ENCODE data around the gene HS6ST3. TPM values are rescaled to one million over a fixed set of nuclear protein-coding genes. Genes with fewer than 3 reads are reported as not detected.

HS6ST3 gene
- total RNA-seq, 1 donor from 2014 or later: 0.12 TPM

DNA sequence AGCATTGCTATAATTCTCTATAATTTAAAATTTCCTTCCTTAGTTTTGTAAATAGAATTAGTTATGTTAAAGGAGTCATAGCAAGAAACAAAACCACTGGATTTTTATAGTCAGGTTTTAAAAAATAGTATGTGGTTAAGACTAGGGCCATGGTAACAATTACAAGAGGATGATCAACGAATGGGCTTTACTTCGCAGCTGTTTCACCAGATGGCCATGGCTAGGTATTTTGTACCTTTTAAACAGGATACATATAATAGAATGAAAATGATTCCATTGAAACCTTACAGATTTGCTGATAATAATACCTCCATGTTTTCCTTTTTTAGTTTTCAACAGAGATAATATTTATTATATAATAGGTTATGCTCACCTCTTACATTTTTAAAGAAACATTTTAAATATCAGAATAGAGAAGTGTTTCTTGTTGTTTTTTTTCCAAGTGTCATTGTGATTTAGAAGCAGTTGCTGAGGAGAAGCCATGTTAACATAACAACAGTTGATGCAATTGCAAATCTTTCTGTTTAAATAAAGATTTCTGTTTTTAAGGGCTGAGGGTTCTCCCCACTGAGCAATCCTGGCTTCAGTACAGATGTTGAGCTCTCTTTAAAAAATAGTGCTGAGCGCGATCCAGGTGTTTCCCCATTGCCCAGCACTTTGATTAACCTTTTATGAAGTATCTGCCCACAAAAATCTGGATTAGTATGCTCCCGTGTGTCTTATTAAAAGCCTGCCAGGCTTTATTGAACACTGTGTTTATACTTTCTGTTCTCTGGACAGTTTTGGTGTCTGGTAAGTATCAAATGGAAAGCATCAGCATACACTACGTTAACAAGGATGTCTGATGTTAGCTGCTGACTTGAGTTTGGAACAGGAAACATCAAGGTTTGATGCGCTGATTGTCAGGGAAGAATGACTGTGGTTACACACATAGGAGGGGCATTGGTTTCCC lies 205.3 kb downstream of the HS6ST3 start:
- no peak for DNase-seq (ENCODE audit: extremely low read depth, low read depth, low spot score)

DNA sequence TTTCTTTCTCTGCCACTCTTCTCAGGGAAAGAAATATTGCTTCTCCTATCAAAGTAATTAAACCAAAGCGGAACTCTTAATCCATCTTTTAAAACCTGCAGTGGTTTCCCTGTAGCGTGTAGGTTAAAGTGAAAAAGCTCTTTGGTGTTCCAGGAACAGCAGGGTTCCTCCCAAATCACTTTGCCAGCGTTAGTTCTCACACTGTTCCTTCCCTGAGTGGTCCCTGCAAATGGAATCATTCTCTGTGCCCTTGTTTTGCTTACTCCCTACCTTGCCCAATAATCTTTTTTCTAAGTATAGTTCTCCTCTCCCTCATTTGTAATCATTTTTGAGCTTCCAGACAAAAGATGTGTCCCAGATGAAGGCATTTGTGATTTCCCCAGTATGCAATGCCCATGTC lies 207.5 kb downstream of the HS6ST3 start:
- DNase-seq (ENCODE audit: extremely low read depth, low read depth, low spot score): no peak

DNA sequence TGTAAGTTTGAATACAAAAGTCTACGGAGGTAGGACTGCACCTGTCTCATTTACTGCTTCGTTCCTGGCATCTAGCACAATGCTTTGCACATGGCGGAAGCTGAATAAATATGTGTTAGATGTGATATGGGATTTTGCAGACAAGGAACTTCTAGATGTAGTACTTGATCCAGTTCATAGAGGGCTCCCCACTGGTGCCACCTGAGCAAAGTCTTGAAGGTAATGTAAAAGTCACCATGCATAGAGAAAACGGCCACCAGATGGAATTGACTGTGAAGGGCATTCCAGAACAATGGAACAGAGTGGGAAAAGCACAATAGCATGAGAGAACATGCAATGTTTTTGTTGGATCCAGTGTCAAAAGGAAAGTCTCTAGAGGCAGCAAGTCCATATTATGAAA lies 209.3 kb downstream of the HS6ST3 start:
- no peak for DNase-seq (ENCODE audit: extremely low read depth, low read depth, low spot score)

DNA sequence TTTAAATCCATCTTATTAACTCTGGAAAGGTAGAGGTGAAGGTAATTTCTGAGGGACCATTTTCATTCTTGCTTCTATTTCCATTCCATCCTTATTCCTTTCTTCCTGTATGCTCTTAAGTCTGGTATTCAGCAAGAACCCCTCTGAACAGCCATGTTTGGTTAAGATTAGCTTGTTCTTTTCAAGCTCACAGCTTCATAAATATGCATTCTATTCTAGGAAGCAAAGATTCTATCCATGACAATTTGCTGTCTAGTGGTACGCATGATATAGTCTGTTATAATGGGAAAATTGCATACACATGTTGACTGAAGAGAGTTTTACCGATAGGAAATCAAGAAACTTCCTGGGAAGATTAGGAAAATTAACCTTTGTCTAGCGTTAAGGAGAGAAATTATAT lies 218.7 kb downstream of the HS6ST3 start:
- DNase-seq (ENCODE audit: extremely low read depth, low read depth, low spot score): no peak

DNA sequence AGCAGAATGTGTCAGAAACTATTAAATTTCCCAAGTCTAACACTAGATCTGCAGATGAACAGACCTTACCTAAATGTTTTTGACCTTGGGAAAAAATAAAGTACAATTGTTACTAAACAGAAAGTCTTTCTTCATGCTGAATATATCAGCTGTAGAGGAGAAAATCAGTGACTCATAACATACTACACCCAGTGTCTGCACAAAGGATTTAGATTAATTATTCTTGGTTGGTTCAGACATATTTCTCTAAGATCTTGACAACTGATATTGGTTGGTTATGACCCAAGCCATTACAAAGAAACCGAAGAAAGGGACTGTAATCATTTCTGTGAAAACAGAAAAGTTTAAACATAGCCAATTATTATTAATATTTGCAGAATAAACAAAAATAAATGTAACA lies 225.1 kb downstream of the HS6ST3 start:
- DNase-seq (ENCODE audit: extremely low read depth, low read depth, low spot score): no peak

DNA sequence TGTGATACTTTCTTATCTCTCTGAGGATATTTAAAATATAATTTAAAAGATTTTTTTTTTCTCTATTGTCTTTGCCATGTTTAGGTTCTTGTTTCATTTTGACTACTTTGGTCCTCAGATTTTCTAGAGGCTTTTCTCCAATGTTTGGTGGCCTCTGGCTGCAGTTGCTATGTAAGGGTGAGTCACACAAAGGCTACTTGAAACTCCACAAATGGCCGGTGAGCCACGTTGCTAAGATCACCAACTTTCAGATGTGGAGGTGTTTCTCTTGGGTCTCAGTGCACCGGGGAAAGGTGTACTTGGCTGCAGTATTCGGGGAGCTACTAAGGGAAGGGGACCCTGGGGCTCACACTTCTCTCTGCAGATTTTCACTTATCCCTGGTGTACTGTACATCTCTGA lies 248.1 kb downstream of the HS6ST3 start:
- DNase-seq (ENCODE audit: extremely low read depth, low read depth, low spot score): no peak

DNA sequence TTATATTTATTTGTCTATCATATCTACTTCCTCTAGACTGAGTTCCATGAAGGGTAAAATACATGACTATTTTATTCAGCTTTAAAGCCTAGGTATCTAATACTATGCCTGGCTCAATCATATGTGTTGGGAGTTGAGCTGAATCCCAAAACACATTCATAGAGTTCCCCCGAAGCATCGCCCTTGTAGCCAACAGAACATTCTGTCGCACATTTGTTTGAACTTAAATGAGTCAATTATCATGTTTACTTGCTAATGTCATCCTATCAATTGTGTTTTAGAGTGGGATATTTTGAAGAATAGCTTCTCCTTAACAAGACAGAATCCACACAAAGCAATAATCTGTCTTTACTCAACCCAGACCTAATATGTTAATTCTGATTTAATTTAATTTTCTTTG lies 252.4 kb downstream of the HS6ST3 start:
- no peak for DNase-seq (ENCODE audit: extremely low read depth, low read depth, low spot score)

DNA sequence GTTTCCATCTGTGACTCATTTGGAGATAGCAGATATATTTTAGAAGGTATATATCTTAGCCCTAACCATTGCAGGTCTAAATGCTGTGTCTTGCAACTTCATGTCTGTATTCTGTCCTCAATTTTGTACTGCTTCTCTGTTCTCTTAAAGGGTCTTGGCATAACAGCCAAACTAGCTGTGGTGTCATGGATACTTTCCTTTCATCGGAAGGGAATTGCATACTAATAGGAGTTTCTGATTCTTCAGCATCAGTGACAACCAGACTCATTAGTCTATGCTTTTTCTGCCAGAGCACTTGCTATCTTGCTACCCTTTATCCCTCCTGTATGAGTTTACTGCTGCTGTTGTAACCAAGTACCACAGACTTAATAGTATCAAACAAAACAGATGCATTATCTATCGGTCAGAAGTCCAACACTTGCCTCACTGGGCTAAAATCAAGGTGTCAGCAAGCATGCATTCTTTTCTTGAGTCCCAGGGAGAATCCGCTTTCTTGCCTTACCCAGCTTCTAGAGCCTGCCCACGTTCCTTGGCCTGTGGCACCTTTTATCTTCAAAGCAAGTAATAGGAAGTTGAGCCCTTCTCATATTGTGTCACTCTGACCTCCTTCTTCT lies 253.1 kb downstream of the HS6ST3 start:
- no peak for DNase-seq (ENCODE audit: extremely low read depth, low read depth, low spot score)

DNA sequence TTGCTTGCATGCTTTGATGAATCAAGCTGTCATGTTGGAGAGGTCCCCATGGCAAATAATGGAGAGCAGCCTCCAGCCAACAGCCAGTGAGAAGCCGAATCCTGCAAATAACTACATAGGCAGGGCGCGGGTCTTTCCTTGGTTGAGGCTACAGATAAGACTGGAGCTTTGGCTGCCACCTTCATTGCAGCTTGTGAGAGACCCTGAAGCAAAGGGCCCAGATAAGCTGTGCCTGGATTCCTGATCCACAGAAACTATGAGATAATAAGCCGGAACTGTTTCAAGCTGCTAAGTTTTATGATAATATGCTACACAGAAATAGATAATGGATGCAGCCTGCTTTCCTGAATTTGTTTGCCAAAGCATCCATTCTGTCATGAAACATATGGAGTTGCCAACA lies 257.0 kb downstream of the HS6ST3 start:
- no peak for DNase-seq (ENCODE audit: extremely low read depth, low read depth, low spot score)

DNA sequence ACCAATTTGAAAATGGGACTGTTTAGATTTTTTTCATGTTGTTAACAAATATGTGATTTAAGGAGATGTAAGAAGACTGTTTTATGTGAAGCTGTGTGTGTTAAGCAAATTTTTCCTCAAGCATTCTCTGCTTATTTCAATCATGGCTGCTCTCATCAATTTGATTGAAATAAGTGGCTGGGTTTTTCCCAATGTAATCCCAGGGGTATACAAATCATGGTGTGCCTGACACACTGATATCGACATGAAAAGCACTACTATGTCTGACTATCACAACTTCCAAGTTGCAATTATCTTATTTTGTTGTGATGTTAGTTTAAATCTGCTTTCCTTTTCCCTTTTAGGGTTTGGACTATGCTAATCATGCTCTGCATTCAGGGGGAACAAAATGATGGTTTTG lies 283.7 kb downstream of the HS6ST3 start:
- no peak for DNase-seq (ENCODE audit: extremely low read depth, low read depth, low spot score)

DNA sequence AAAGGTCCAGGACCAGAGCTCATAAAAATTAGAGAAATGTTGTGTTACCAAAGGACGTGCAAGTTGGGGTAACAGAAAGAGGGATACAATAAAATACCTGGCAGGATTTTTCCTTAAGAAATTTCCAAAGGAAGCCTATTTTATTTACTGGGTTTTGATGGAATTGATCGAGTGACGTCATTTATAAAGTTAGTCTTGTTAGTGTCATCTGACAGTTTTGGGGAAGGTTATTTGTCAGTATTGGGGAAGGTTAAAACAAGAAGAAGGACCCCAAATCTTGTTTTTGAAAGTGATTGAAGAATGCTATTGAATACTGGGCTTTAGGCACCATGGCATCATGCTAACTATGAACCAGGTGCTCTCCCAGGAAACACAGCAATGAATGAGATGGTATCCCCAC lies 287.9 kb downstream of the HS6ST3 start:
- no peak for DNase-seq (ENCODE audit: extremely low read depth, low read depth, low spot score)

DNA sequence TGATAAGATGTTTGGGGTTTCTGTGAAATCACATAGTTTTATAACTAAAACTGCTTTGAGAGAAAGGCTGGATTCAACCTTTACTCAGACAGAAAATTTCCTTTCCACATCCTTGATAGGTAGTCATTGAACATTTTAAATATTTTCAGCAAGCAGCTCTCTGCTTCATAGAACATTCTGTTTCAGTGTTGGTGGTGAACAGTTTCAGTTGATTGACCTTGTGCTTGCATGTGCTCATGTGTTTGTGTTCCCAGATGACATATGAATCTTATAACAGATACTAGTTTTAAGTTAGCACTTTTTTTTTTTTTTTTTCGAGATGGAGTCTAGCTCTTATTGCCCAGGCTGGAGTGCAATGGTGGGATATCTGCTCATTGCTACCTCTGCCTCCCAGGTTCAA lies 290.1 kb downstream of the HS6ST3 start:
- DNase-seq (ENCODE audit: extremely low read depth, low read depth, low spot score): no peak

DNA sequence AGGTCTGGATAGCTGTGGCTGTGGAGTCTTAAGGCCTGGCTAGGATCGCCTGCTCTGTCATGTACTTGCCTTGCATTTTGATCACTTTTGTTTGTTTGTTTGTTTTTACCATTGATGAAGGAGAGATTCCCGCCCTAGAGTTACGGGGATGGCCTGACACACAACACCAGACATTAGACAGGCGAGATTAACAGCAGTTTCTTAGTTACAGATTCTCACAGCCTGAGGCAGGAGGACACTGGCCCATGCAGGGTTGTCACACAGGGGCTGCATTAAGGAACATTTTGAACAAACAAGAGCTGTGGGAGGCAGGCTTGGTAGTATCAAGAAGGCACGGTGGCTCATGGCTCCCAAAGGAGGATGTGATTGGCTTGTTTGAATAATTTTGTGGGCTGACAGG lies 291.8 kb downstream of the HS6ST3 start:
- no peak for DNase-seq (ENCODE audit: extremely low read depth, low read depth, low spot score)

DNA sequence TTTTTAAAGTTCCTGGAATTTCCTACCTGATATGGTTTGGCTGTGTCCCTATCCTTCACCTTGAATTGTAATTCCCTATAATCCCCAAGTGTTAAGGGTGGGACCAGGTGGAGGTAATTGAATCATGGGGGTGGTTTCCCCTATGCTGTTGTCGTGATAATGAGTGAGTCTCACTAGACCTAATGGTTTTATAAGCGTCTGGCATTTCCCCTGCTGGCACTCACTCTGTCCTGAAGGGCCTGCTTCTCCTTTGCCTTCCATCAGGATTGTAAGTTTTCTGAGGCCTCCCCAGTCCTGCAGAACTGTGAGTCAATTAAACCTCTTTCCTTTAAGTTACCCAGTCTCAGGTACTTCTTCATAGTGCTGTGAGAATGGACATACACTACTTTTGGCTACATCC lies 298.7 kb downstream of the HS6ST3 start:
- no peak for DNase-seq (ENCODE audit: extremely low read depth, low read depth, low spot score)

DNA sequence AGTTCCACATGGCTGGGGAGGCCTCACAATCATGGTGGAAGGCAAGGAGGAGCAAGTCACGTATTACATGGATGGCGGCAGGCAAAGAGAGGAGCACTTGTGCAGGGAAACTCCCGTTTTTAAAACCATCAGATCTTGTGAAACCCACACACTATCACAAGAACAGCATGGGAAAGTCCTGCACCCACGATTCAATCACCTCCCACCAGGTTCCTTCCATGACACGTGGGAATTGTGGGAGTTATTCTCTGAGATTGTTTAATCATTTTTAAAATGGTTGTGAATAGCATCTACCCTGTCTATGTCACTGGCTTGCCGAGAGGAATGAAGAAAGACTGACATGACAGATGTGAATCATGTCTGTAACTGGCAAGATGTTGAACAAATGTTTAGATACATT lies 301.7 kb downstream of the HS6ST3 start:
- no peak for DNase-seq (ENCODE audit: extremely low read depth, low read depth, low spot score)

DNA sequence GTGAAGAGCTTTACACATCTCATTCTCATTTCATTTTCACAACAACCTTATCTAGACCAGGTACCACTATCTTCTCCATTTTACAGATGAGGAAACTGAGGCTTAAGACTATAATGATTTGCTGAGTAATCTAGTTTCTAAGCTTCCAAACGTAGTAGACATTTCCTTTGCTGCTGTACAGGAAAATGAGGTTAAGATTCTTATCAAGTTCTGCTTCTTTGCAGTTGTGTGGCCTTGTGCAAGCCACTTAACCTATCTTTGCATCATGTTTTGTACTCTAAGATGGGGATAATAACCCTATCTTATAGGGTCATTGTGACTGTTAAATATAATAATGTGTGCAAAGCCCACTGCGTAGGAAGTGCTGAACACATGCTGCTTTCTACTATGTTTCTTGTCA lies 307.9 kb downstream of the HS6ST3 start:
- no peak for DNase-seq (ENCODE audit: extremely low read depth, low read depth, low spot score)

DNA sequence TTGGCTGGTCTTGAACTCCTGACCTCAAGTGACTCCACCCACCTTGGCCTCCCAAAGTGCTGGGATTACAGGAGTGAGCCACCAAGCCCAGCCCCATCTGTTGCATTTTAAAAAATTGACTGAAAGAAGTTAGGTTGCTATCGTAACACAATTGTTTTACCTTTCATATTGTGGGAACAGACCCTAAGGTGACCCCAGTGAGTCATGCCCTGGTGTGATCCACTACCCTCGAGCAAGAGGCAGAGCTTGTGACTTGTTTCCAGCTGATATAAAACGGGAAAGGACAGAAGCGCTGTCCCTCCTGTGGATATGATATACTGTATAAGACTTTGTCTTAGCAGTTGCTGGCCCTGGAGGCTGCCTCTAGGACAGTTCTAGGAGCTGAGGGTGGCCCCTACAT lies 308.6 kb downstream of the HS6ST3 start:
- no peak for DNase-seq (ENCODE audit: extremely low read depth, low read depth, low spot score)

DNA sequence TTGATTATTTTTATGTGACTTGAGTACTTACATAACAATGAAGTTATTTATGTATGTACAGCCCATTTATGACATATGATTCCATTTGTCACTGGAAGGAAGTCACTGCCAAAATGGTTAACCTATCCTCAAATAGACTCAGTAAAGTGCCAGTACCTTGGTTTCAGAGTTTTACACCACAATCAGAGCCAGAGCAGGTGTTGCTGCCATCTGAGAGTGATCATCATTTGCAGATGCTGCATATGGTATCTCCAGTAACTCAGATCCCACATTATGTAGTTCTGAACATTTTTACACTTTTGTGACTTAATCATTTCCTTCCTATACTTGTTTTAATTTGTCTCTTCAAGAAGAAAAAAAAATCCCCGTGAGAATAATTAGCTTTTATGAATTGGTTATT lies 313.3 kb downstream of the HS6ST3 start:
- DNase-seq (ENCODE audit: extremely low read depth, low read depth, low spot score): no peak

DNA sequence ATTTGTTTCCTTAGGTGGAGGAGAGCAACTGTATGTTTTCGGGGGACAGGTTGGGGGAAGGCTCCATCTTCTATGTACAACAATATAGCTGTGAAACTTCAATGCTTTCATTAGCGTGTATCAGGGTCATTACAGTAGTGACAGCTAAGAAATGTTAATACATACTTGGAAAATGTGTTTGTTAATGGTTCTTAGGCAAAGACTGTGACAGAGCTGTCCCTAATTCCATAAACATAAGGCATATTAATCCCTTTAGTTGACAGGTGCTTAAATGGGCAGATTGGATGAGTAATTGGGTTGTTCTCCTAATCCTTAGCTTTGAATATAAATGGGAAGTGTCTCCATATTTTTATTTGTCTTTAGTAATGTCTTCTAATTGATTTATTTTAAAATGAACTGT lies 313.7 kb downstream of the HS6ST3 start:
- no peak for DNase-seq (ENCODE audit: extremely low read depth, low read depth, low spot score)

DNA sequence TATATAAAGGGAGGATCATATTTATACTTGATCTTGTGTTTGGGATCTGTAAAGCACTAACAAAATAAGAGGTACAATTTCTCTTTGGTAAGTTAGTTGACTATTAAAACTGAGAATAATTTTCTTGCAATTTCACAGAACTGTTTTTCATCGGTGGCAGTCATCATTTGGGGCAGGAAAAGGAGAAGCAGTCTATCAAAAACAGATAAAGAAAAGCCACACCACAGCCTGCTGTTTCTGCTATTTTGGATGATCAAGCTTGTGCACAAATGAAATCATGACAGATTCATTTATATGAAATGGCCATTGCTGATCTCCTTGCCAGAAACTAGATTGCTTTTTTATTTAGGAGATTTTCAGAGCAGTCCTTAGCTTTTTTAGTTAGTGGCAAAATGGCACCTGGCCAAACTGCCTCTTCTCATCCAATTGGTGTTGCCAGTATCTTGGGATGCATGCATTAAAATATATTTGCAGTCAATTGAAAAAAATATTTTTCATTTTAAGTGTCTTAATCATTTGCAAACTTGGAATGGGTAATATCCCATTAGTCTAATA lies 326.0 kb downstream of the HS6ST3 start:
- DNase-seq (ENCODE audit: extremely low read depth, low read depth, low spot score): no peak

DNA sequence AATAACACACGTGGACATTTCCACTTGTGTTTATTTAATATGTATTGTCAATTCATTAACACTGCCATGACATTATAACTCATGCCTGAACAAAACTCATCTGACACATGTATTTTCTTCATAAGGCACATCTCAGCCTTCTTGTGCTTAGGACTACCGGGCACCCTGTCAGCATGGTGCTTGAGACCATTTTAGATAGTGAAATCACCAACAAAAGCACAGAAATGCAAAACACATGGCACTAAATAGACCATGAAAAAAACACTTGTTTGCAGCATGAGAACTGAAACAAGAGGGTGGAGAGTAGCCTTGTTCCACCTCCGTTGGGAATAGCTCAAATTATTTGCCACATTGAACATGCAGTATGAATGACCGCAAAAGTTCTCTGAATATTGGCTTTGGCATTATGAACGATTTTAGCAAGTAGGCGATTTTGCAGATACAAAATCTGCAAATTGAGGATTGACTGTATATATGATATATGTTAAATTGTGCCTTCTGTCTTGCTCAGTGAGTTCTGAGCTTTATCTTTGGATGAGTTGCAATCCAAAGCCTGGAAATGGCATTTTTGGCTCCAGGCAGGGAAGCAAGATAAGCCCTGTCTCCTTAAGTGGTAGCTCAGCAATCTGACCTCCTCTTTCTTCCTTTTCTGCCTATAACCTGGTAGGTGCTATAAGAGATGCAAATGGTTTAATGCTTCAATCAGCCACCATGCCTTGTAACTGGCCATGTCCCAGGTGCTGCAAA lies 328.2 kb downstream of the HS6ST3 start:
- no peak for DNase-seq (ENCODE audit: extremely low read depth, low read depth, low spot score)

All from glomerular endothelial cell (primary cell).